ENCODE results near the gene RASGRP2. TPM values are rescaled to one million over a fixed set of nuclear protein-coding genes. Genes with fewer than 3 reads are reported as not detected.

RASGRP2 gene
- total RNA-seq, 2 experiments from 2014 or later = 668 to 672 TPM

GRCh38 chr11:64736654-64737053 lies 7.3 kb downstream of the RASGRP2 start:
- ATAC-seq (ENCODE audit: poor library complexity) (no peak), DNase-seq (no peak)
- Histone ChIP-seq H3K27ac (ENCODE audit: low read depth in 1 of 2, low read length in 2 of 2) (peak overlapping the region in 1 of 2 donors; percentile 41), H3K9me3 (ENCODE audit: control insufficient read depth in 1 of 2, insufficient read depth in 1 of 2, low read length in 2 of 2) (no peaks in the 10 kb centered on the region), H3K4me3 (ENCODE audit: low read length) (no peak overlapping the region), H3K4me1 (ENCODE audit: insufficient read depth, low read length) (peaks cover 46% of the 10 kb centered on the region), H3K27me3 (ENCODE audit: control insufficient read depth in 1 of 2, insufficient read depth in 2 of 2, low read length in 2 of 2) (no peaks in the 10 kb centered on the region), H3K36me3 (ENCODE audit: insufficient read depth, low read length) (peaks cover 92% of the 10 kb centered on the region)
- Mint-ChIP-seq H3K4me1 (ENCODE audit: low read depth) (peaks cover 43% of the 10 kb centered on the region), H3K27ac (peak overlapping the region; percentile 69), H3K36me3 (ENCODE audit: low read depth) (peaks cover 90% of the 10 kb centered on the region), H3K27me3 (no peaks in the 10 kb centered on the region), H3K4me3 (no peak overlapping the region), H3K9me3 (no peaks in the 10 kb centered on the region)
- ChIA-PET POLR2A (interaction anchor here (0.6 to 2.8 kb wide), 3 partner anchors 8 to 42 kb away, joined by 3 to 16 read pairs (median 6); partner anchors contain the start of genes RASGRP2 and SF1), CTCF (no interaction called here)
- no peak for TF ChIP-seq CTCF (IDR thresholded peaks at IDR 0.05)
- intact Hi-C loops (cut with DNase I, micrococcal nuclease) = no loop called here

- H3K27ac Mint-ChIP-seq = peak overlapping the region; percentile 69
- H3K36me3 Mint-ChIP-seq (ENCODE audit: low read depth) = peaks cover 89% of the 10 kb centered on the region
- Histone ChIP-seq H3K4me3 (ENCODE audit: low read length) (no peak overlapping the region), H3K27me3 (ENCODE audit: control insufficient read depth in 1 of 2, insufficient read depth in 2 of 2, low read length in 2 of 2) (no peaks in the 10 kb centered on the region), H3K36me3 (ENCODE audit: insufficient read depth, low read length) (peaks cover 90% of the 10 kb centered on the region), H3K27ac (ENCODE audit: low read depth in 1 of 2, low read length in 2 of 2) (peak overlapping the region in 1 of 2 donors; percentile 41), H3K9me3 (ENCODE audit: control insufficient read depth in 1 of 2, insufficient read depth in 1 of 2, low read length in 2 of 2) (no peaks in the 10 kb centered on the region), H3K4me1 (ENCODE audit: insufficient read depth, low read length) (peaks cover 38% of the 10 kb centered on the region)
- no peaks in the 10 kb centered on the region for H3K27me3 Mint-ChIP-seq
- ChIA-PET CTCF (no interaction called here), POLR2A (interaction anchor here (1.1 to 2.8 kb wide), 3 partner anchors 8 to 43 kb away, joined by 5 to 16 read pairs (median 6); partner anchors contain the start of genes PYGM, RASGRP2 and SF1)
- H3K4me1 Mint-ChIP-seq (ENCODE audit: low read depth) = peaks cover 38% of the 10 kb centered on the region
- no peaks in the 10 kb centered on the region for H3K9me3 Mint-ChIP-seq
- no peak for TF ChIP-seq CTCF (IDR thresholded peaks at IDR 0.05)
- intact Hi-C loops (cut with DNase I, micrococcal nuclease) = no loop called here
- ATAC-seq (ENCODE audit: poor library complexity) = no peak
- DNase-seq = no peak
- H3K4me3 Mint-ChIP-seq = no peak overlapping the region
These were observed 8.2 kb downstream of the RASGRP2 start for GRCh38 chr11:64735725-64736259.

GRCh38 chr11:64734811-64735724 lies 8.9 kb downstream of the RASGRP2 start:
- intact Hi-C loops (cut with DNase I, micrococcal nuclease) = no loop called here
- Histone ChIP-seq H3K4me1 (ENCODE audit: insufficient read depth, low read length) (peaks cover 30% of the 10 kb centered on the region), H3K36me3 (ENCODE audit: insufficient read depth, low read length) (peaks cover 90% of the 10 kb centered on the region), H3K27ac (ENCODE audit: low read depth in 1 of 2, low read length in 2 of 2) (peak overlapping the region in 1 of 2 donors; percentile 13), H3K9me3 (ENCODE audit: control insufficient read depth in 1 of 2, insufficient read depth in 1 of 2, low read length in 2 of 2) (no peaks in the 10 kb centered on the region), H3K4me3 (ENCODE audit: low read length) (no peak overlapping the region), H3K27me3 (ENCODE audit: control insufficient read depth in 1 of 2, insufficient read depth in 2 of 2, low read length in 2 of 2) (no peaks in the 10 kb centered on the region)
- DNase-seq = peak in 1 of 14 experiments; percentile 21
- Mint-ChIP-seq H3K4me1 (ENCODE audit: low read depth) (peaks cover 30% of the 10 kb centered on the region), H3K9me3 (no peaks in the 10 kb centered on the region), H3K4me3 (no peak overlapping the region), H3K27ac (peak overlapping the region; percentile 5), H3K27me3 (no peaks in the 10 kb centered on the region), H3K36me3 (ENCODE audit: low read depth) (peaks cover 89% of the 10 kb centered on the region)
- no peak for TF ChIP-seq CTCF (IDR thresholded peaks at IDR 0.05)
- ATAC-seq (ENCODE audit: poor library complexity) = no peak
- CTCF ChIA-PET = no interaction called here
- POLR2A ChIA-PET = interaction anchor here (1.1 to 2.8 kb wide), 4 partner anchors 9 to 44 kb away, joined by 5 to 16 read pairs (median 6); partner anchors contain the start of genes PYGM, RASGRP2 and SF1

Measured in CD4-positive, alpha-beta T cell (primary cell).